AG09309 (cell line): Measurements from ENCODE around the gene METTL23.
"Not testable (repeated sequence)": the region's sequence is repeated elsewhere in the genome, so short reads cannot be mapped to it uniquely, and the experiment has no call there.

ENCODE experiments used
- DNase-seq: peaks from one replicate; pipeline ENCODE4 v3.0.0-alpha.2; 2010; ENCODE audit warnings: low read depth
- H3K4me3 ChIP-seq: 2 replicates; pipeline ENCODE4 v1.5.1; 2011; ENCODE audit warnings: mild to moderate bottlenecking, low read depth, low read length, moderate library complexity; ENCODE audit not compliant: control insufficient read depth
- CTCF ChIP-seq: IDR thresholded peaks from 2 replicates; pipeline ENCODE4 v1.5.1; 2011; ENCODE audit warnings: mild to moderate bottlenecking, low read depth, low read length, inconsistent platforms; ENCODE audit not compliant: insufficient read depth, control insufficient read depth; ENCODE audit errors: missing control alignments

Gene METTL23

GRCh38 chr17:76737676-76738467 is 11.2 kb downstream of the METTL23 start, which contains the start of gene MFSD11:
Gene MFSD11 (plus strand): TSS chr17:76738119. CDS start chr17:76738353, 234 bp downstream.
- H3K4me3 ChIP-seq = peak within 1 kb of the TSS; percentile 95
- TF ChIP-seq CTCF = no peak
- peak; percentile 75 for DNase-seq

- DNase-seq = no peak
Measured at GRCh38 chr17:76738468-76738850, 11.8 kb downstream of the METTL23 start.

GRCh38 chr17:76739568-76740115 is 13.0 kb downstream of the METTL23 start:
- H3K4me3 ChIP-seq, DNase-seq: not testable (repeated sequence)

More at GRCh38 chr17:76738468-76738850, 11.8 kb downstream of the METTL23 start:
- H3K4me3 ChIP-seq = peak overlapping the region; percentile 53
- no peak for TF ChIP-seq CTCF

GRCh38 chr17:76740329-76741118 is 13.9 kb downstream of the METTL23 start:
- no peak for TF ChIP-seq CTCF
- H3K4me3 ChIP-seq = no peak overlapping the region
- no peak for DNase-seq

GRCh38 chr17:76742958-76743357 is 16.3 kb downstream of the METTL23 start:
- no peak for TF ChIP-seq CTCF
- no peak for DNase-seq
- H3K4me3 ChIP-seq = no peak overlapping the region

GRCh38 chr17:76744747-76745146 is 18.1 kb downstream of the METTL23 start:
- DNase-seq = no peak
- no peak for TF ChIP-seq CTCF
- H3K4me3 ChIP-seq = no peak overlapping the region

- H3K4me3 ChIP-seq, DNase-seq: not testable (repeated sequence)
Measured at GRCh38 chr17:76745785-76746184, 19.1 kb downstream of the METTL23 start.
